Sigmoid colon (tissue), 7 donors: ENCODE results near the gene ZFAND3. TPM values are rescaled to one million over a fixed set of nuclear protein-coding genes. Genes with fewer than 3 reads are reported as not detected.

Source experiments
- DNase-seq: peaks from one replicate; pipeline ENCODE4 v3.0.0-alpha.2; 2019
- H3K27ac ChIP-seq, 4 donors: fragments of 200-600 bp; sonication (generic); one replicate each; pipeline ENCODE4 v1.5.1; 2016 to 2019; ENCODE audit warnings: mild to moderate bottlenecking in 1 of 4
- H3K27me3 ChIP-seq, 3 donors: fragments of 200-600 bp; sonication (generic); one replicate each; pipeline ENCODE4 v1.5.1; 2019; ENCODE audit warnings: mild to moderate bottlenecking in 1 of 3
- H3K36me3 ChIP-seq, 4 donors: fragments of 200-600 bp; sonication (generic); one replicate each; pipeline ENCODE4 v1.5.1; 2016 to 2019
- H3K4me1 ChIP-seq, 4 donors: fragments of 200-600 bp; sonication (generic); one replicate each; pipeline ENCODE4 v1.5.1; 2017 to 2019
- H3K4me3 ChIP-seq, 4 donors: fragments of 200-600 bp; sonication (generic); one replicate each; pipeline ENCODE4 v1.5.1; 2017 to 2019; ENCODE audit warnings: mild to moderate bottlenecking in 2 of 4, moderate library complexity in 1 of 4
- H3K9me3 ChIP-seq, 4 donors: fragments of 200-600 bp in 3 of 4; sonication (generic) in 3 of 4; one replicate each; pipeline versions ENCODE4 v1.5.1 to v1.6.1; 2013 to 2019
- EP300 ChIP-seq, 4 donors: sonication (generic); formaldehyde crosslinking; IDR thresholded peaks; one replicate each; pipeline ENCODE4 v1.6.1; 2017; ENCODE audit warnings: antibody characterized with exemption in 4 of 4
- POLR2A ChIP-seq, 2 donors: fragments of 450-650 bp; IDR thresholded peaks; one replicate each; pipeline ENCODE4 v1.6.1; 2016; ENCODE audit warnings: antibody characterized with exemption in 2 of 2, mild to moderate bottlenecking in 2 of 2, moderate library complexity in 2 of 2
- POLR2AphosphoS5 ChIP-seq, 4 donors: sonication (generic); formaldehyde crosslinking; IDR thresholded peaks; one replicate each; pipeline ENCODE4 v1.6.1; 2017; ENCODE audit warnings: antibody characterized with exemption in 4 of 4
- WGBS, 2 donors: extraction: QIAGEN DNeasy Blood & Tissue Kit; methylation state at CpG; one replicate each; pipeline ENCODE4 v1.1.7; 2013; 5-methylcytosine and 5-hydroxymethylcytosine counted together
- intact Hi-C: fragments of 100-400 bp; cut with DNase I; formaldehyde crosslinking; loops from one replicate; pipeline ENCODE4 v1.15.1; 2023
- polyA plus RNA-seq, 3 donors: library from polyadenylated mRNA; stranded (reverse); fragments of 200-250 nt; gene quantifications; one replicate each; pipeline ENCODE4 v1.2.3, GENCODE V29; 2013
- total RNA-seq, 4 donors: library from RNA; depleted of rRNA; stranded (reverse); fragments of >200 nt; gene quantifications; one replicate each; pipeline ENCODE4 v1.1.0, GENCODE V29; 2016
- TF ChIP-seq, protein P1 (sequence below), 4 experiments: fragments of 450-650 bp in 3 of 4; fragments of 200-600 bp in 1 of 4; IDR thresholded peaks; one replicate each; pipeline ENCODE4 v1.5.1; 2016 to 2019; ENCODE audit warnings: antibody characterized with exemption in 4 of 4, mild to moderate bottlenecking in 3 of 4, moderate library complexity in 2 of 4
- donor health status: healthy with polysubstance abuse.
- donor health status: Bipolar disorder and iron deficiency.
- donor health status: healthy.

The ZFAND3 gene, protein sequence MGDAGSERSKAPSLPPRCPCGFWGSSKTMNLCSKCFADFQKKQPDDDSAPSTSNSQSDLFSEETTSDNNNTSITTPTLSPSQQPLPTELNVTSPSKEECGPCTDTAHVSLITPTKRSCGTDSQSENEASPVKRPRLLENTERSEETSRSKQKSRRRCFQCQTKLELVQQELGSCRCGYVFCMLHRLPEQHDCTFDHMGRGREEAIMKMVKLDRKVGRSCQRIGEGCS
- total RNA-seq, result 10 to 100 TPM; 34.4 to 54.8 (median 40.2) TPM
- 10 to 100 TPM; 32.4 to 44.5 (median 38.6) TPM for polyA plus RNA-seq

DNA sequence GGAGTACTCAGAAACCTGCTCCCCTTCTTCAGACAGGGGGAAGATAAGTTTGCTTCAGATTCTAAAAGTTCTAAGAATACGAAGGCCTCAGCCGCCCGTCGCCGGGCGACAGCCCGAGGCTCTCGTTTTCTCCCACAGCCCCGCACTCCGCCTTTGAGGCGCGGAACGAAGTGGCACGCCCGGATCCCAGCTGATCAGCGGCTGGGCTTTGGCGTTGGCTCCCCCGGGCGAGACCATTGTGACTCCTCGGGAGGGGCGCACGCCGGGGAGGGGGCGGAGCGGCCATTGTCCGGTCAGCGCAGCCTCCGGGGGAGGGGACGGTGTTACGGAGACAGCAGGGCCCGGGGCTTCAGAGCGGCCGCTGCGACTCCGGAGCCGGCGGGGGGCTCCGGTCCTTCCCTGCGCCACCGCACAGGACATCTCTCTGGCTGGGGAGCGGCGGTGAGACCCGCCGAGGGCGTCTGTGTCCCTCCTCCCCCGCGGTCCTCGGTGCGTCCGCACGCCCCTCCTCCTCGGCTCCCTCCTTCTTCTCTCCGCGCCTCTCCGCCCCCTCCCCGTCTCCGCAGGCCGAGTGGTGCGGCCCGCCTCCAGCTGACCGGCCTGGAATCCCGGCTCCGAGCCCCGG lies at the start of gene ZFAND3:
Gene ZFAND3 (plus strand): TSS at position 551 of the 625 bp plus-strand sequence. CDS start 219 bp downstream, outside the sequence.
- peak; percentile 43 to 82 (median 72) for TF ChIP-seq POLR2AphosphoS5 (IDR thresholded peaks at IDR 0.05)
- TF ChIP-seq EP300 (IDR thresholded peaks at IDR 0.05), result no peak
- TF ChIP-seq POLR2A (IDR thresholded peaks at IDR 0.05), result no peak
- TF ChIP-seq, protein P1, sequence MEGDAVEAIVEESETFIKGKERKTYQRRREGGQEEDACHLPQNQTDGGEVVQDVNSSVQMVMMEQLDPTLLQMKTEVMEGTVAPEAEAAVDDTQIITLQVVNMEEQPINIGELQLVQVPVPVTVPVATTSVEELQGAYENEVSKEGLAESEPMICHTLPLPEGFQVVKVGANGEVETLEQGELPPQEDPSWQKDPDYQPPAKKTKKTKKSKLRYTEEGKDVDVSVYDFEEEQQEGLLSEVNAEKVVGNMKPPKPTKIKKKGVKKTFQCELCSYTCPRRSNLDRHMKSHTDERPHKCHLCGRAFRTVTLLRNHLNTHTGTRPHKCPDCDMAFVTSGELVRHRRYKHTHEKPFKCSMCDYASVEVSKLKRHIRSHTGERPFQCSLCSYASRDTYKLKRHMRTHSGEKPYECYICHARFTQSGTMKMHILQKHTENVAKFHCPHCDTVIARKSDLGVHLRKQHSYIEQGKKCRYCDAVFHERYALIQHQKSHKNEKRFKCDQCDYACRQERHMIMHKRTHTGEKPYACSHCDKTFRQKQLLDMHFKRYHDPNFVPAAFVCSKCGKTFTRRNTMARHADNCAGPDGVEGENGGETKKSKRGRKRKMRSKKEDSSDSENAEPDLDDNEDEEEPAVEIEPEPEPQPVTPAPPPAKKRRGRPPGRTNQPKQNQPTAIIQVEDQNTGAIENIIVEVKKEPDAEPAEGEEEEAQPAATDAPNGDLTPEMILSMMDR (IDR thresholded peaks at IDR 0.05), result no peak
- Histone ChIP-seq H3K9me3 (no peaks in the 10 kb centered on the region), H3K27me3 (no peaks in the 10 kb centered on the region), H3K27ac (peak within 1 kb of the TSS; percentile 97 to 98 (median 98)), H3K4me1 (peaks cover 0 to 50% (median 45%) of the 10 kb centered on the region in 4 donors), H3K36me3 (no peaks in the 10 kb centered on the region), H3K4me3 (peak within 1 kb of the TSS; percentile 88 to 94 (median 93))
- 1% methylated on average over 64 of the region's 64 CpGs for WGBS, 2 donors
- intact Hi-C loops, result loop anchor here (5.0 to 10.0 kb wide), 2 partner anchors 196 to 818 kb away; partner anchors contain the start of gene BTBD9
- DNase-seq, result peak; percentile 98

DNA sequence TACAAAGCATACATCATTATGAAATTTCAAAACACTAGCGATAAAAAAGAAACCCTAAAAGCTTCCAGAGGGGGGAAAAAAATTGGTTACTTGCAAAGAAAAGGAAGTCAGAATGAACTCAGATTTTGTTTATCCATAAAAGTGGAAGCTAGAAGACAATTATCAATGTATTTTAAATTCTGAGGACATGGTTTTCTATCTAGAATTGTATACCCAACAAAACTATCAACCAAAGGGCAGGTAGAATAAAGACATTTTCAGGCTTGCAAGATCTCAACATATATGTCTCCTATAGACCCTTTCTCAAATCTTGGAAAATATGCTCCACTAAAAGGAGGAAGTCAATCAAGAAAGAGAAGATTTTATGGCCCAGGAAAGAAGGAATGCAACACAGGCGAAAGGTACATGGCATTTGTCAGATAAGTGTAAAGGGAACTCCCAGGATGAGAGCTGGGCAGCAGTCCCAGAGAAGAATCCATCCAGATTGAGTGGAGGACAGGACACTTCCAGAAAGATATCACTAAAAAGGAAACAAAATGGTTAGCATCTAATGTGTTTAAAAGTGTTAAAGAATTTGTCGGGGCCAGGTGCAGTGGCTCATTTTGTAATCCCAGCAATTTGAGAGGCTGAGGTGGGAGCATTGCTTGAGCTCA lies 45.4 kb upstream of the ZFAND3 start:
- DNase-seq, result no peak
- no peak for TF ChIP-seq POLR2AphosphoS5 (IDR thresholded peaks at IDR 0.05)
- Histone ChIP-seq H3K27me3 (no peaks in the 10 kb centered on the region), H3K27ac (no peak overlapping the region), H3K4me3 (no peak overlapping the region), H3K4me1 (no peaks in the 10 kb centered on the region), H3K9me3 (no peaks in the 10 kb centered on the region), H3K36me3 (no peaks in the 10 kb centered on the region)
- 87 to 91% methylated on average over 3 of the region's 3 CpGs for WGBS, 2 donors
- intact Hi-C loops, result no loop called here

DNA sequence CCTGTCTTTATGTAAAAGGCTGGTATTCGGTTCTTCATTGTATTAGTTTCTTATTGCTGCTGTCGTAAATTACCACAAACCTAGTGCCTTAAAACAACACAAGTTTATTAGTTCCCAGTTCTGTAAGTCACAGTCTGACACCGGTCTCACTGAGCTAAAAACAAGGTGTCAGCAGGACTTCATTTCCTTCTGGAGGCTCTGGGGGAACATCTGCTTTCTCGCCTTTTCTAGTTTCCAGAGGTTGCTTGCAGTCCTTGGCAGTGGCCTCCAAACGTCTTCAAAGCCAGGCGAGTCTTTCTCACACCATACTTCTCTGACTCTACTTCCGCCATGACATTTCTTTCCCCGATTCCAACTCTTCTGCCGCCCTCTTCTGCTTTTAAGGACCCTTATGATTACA lies 43.0 kb upstream of the ZFAND3 start:
- intact Hi-C loops, result no loop called here

DNA sequence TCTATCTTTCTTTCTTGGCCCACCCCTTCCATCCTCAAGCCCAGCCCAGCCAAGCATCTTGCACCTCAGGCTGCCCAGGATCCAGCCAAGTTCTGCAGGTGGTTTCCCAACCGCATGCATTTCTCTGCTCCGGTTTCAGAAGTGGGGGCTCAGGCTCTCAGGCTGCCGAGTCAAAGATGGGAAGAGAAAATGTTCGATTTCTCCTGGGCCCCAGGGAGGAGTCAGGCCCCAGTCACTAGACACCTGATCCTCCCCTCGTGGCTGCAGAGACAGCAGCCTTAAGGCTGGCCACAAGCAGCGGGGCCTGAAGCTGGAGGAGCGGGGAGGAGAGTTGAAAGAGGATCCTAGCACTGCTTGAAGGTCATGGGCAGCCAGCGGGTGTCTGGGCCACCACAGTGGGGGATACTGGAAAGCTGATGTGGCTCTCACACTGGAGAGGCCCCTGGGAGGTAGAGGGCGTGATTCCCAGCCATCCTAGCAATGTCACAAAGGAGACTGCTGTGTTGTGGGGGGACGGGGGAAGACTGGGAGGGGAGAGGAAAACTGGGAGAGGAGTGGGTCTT lies 42.2 kb upstream of the ZFAND3 start:
- 71 to 79% methylated on average over 10 of the region's 10 CpGs for WGBS, 2 donors
- DNase-seq, result no peak
- Histone ChIP-seq H3K27ac (no peak overlapping the region), H3K36me3 (no peaks in the 10 kb centered on the region), H3K4me3 (no peak overlapping the region), H3K9me3 (no peaks in the 10 kb centered on the region), H3K4me1 (no peaks in the 10 kb centered on the region), H3K27me3 (no peaks in the 10 kb centered on the region)
- intact Hi-C loops, result no loop called here
- TF ChIP-seq, protein P1 (IDR thresholded peaks at IDR 0.05), result no peak
- TF ChIP-seq EP300 (IDR thresholded peaks at IDR 0.05) (no peak), POLR2AphosphoS5 (IDR thresholded peaks at IDR 0.05) (no peak), POLR2A (IDR thresholded peaks at IDR 0.05) (no peak)

More for the DNA sequence above, 43.0 kb upstream of the ZFAND3 start:
- no peak for DNase-seq
- WGBS, 2 donors, result 76 to 78% methylated on average over 9 of the region's 9 CpGs
- Histone ChIP-seq H3K4me1 (no peaks in the 10 kb centered on the region), H3K27ac (no peak overlapping the region), H3K9me3 (no peaks in the 10 kb centered on the region), H3K27me3 (no peaks in the 10 kb centered on the region), H3K4me3 (no peak overlapping the region), H3K36me3 (no peaks in the 10 kb centered on the region)
- TF ChIP-seq POLR2A (IDR thresholded peaks at IDR 0.05) (no peak), EP300 (IDR thresholded peaks at IDR 0.05) (no peak), POLR2AphosphoS5 (IDR thresholded peaks at IDR 0.05) (no peak)
- TF ChIP-seq, protein P1 (IDR thresholded peaks at IDR 0.05), result no peak
